GM23338 (cell line): ENCODE measurements around the gene OSBPL10. TPM values are rescaled to one million over a fixed set of nuclear protein-coding genes. Genes with fewer than 3 reads are reported as not detected.

Experiments
- ATAC-seq: fragments of 200-7000 bp; cut with Tn5 transposase; 3 replicates; pipeline ENCODE4 v1.9.1; 2020
- DNase-seq: peaks from one replicate; pipeline ENCODE4 v3.0.0-alpha.2; 2015; ENCODE audit warnings: low spot score
- H2AFZ ChIP-seq: fragments of 200-600 bp; sonication (generic); 2 replicates; pipeline ENCODE4 v1.8.0; 2016; ENCODE audit warnings: antibody characterized with exemption, mild to moderate bottlenecking, moderate library complexity
- H3F3A ChIP-seq: fragments of 200-600 bp; sonication (generic); replicated peaks from 2 replicates; pipeline ENCODE4 v1.8.0; 2017; ENCODE audit warnings: antibody characterized with exemption, mixed run types, low read depth
- H3K27ac ChIP-seq: fragments of 200-600 bp; sonication (generic); 2 replicates; pipeline ENCODE4 v1.6.1; 2016; ENCODE audit warnings: low read depth
- H3K27me3 ChIP-seq: fragments of 200-600 bp; sonication (generic); 2 replicates; pipeline ENCODE4 v1.8.0; 2016; ENCODE audit warnings: mild to moderate bottlenecking, mixed run types, moderate library complexity; ENCODE audit not compliant: insufficient read depth
- H3K36me3 ChIP-seq: fragments of 200-600 bp; sonication (generic); 2 replicates; pipeline ENCODE4 v1.8.0; 2016; ENCODE audit warnings: mild to moderate bottlenecking; ENCODE audit not compliant: insufficient read depth
- H3K4me1 ChIP-seq: fragments of 200-600 bp; sonication (generic); 2 replicates; pipeline ENCODE4 v1.8.0; 2016; ENCODE audit warnings: mild to moderate bottlenecking, moderate library complexity; ENCODE audit not compliant: insufficient read depth
- H3K4me2 ChIP-seq: fragments of 200-600 bp; sonication (generic); 2 replicates; pipeline ENCODE4 v1.7.1; 2017; ENCODE audit warnings: mixed run types
- H3K4me3 ChIP-seq: fragments of 200-600 bp; sonication (generic); 2 replicates; pipeline ENCODE4 v1.6.1; 2016; ENCODE audit warnings: mixed run types
- H3K79me2 ChIP-seq: fragments of 200-600 bp; sonication (generic); replicated peaks from 2 replicates; pipeline ENCODE4 v1.8.0; 2017; ENCODE audit warnings: mild to moderate bottlenecking; ENCODE audit not compliant: insufficient read depth
- H3K9me2 ChIP-seq: fragments of 200-600 bp; sonication (generic); 2 replicates; pipeline ENCODE4 v1.8.0; 2017; ENCODE audit not compliant: insufficient read depth
- H4K20me1 ChIP-seq: fragments of 200-600 bp; sonication (generic); replicated peaks from 2 replicates; pipeline ENCODE4 v1.8.0; 2017; ENCODE audit warnings: mild to moderate bottlenecking; ENCODE audit not compliant: insufficient read depth
- H3K27ac Mint-ChIP-seq: 2 replicates; pipeline ENCODE4 v1.8.0; 2020; ENCODE audit warnings: inconsistent platforms, mild to moderate bottlenecking, moderate library complexity, mixed read lengths
- H3K27me3 Mint-ChIP-seq: 3 replicates; pipeline ENCODE4 v1.8.0; 2022; ENCODE audit warnings: low read depth, mild to moderate bottlenecking, moderate library complexity, mixed read lengths, inconsistent platforms; ENCODE audit not compliant: insufficient read depth, poor library complexity
- H3K36me3 Mint-ChIP-seq: 3 replicates; pipeline ENCODE4 v1.8.0; 2021; ENCODE audit warnings: low read depth, mild to moderate bottlenecking, inconsistent platforms, moderate library complexity, mixed read lengths
- H3K4me1 Mint-ChIP-seq: 3 replicates; pipeline ENCODE4 v1.8.0; 2020; ENCODE audit warnings: mild to moderate bottlenecking, inconsistent platforms, mixed read lengths
- H3K4me3 Mint-ChIP-seq: 3 replicates; pipeline ENCODE4 v1.8.0; 2021; ENCODE audit warnings: moderate library complexity, mild to moderate bottlenecking, inconsistent platforms, mixed read lengths
- H3K9me3 Mint-ChIP-seq: 3 replicates; pipeline ENCODE4 v1.8.0; 2020; ENCODE audit warnings: moderate library complexity, mild to moderate bottlenecking, inconsistent platforms, mixed read lengths
- CREB1 ChIP-seq: fragments of 250-450 bp; sonication (Bioruptor Pico); IDR thresholded peaks from 2 replicates; pipeline ENCODE4 v1.5.0; 2020; ENCODE audit warnings: low read depth, mild to moderate bottlenecking, moderate library complexity
- CTCF ChIP-seq, 2 experiments: fragments of 200-600 bp in 1 of 2; sonication (generic) in 1 of 2; conservative IDR thresholded peaks; 2 replicates each; pipeline versions ENCODE4 v1.5.1 to v1.6.1; 2016 to 2017; ENCODE audit warnings: antibody characterized with exemption in 2 of 2, low read depth in 2 of 2, mild to moderate bottlenecking in 2 of 2, moderate library complexity in 1 of 2
- ETS1 ChIP-seq: IDR thresholded peaks from 2 replicates; pipeline ENCODE4 v1.6.1; 2016; ENCODE audit warnings: antibody characterized with exemption
- EZH2 ChIP-seq: fragments of 200-600 bp; sonication (generic); IDR thresholded peaks from one replicate; pipeline ENCODE4 v1.8.0; 2017; ENCODE audit warnings: antibody characterized with exemption, mild to moderate bottlenecking, low read depth; ENCODE audit not compliant: unreplicated experiment
- EZH2phosphoT487 ChIP-seq: fragments of 200-600 bp; sonication (generic); IDR thresholded peaks from one replicate; pipeline ENCODE4 v1.8.1; 2018; ENCODE audit warnings: antibody characterized with exemption; ENCODE audit not compliant: unreplicated experiment
- JUNB ChIP-seq: IDR thresholded peaks from one replicate; pipeline ENCODE4 v1.6.1; 2016; ENCODE audit warnings: antibody characterized with exemption; ENCODE audit not compliant: unreplicated experiment
- NANOG ChIP-seq: IDR thresholded peaks from 2 replicates; pipeline ENCODE4 v1.6.1; 2016; ENCODE audit warnings: antibody characterized with exemption, borderline replicate concordance
- POLR2AphosphoS5 ChIP-seq: IDR thresholded peaks from 2 replicates; pipeline ENCODE4 v1.6.1; 2016; ENCODE audit warnings: antibody characterized with exemption, low read depth
- REST ChIP-seq: IDR thresholded peaks from one replicate; pipeline ENCODE4 v1.6.1; 2018; ENCODE audit warnings: antibody characterized with exemption; ENCODE audit not compliant: unreplicated experiment
- STAT1 ChIP-seq: IDR thresholded peaks from one replicate; pipeline ENCODE4 v1.6.1; 2016; ENCODE audit warnings: antibody characterized with exemption; ENCODE audit not compliant: unreplicated experiment
- ZNF114 ChIP-seq: fragments of 250-450 bp; sonication (Bioruptor Pico); IDR thresholded peaks from 2 replicates; pipeline ENCODE4 v1.5.0; 2020; ENCODE audit warnings: mild to moderate bottlenecking, moderate library complexity
- ZNF331 ChIP-seq: fragments of 250-450 bp; sonication (Bioruptor Pico); IDR thresholded peaks from 2 replicates; pipeline ENCODE4 v1.5.0; 2020; ENCODE audit warnings: low read depth, mild to moderate bottlenecking, moderate library complexity
- ZNF462 ChIP-seq: fragments of 250-450 bp; sonication (Bioruptor Pico); IDR thresholded peaks from 2 replicates; pipeline ENCODE4 v1.5.0; 2020; ENCODE audit warnings: mild to moderate bottlenecking, moderate library complexity
- polyA plus RNA-seq: library from polyadenylated mRNA; unstranded; fragments of >200 nt; fragmentation: Nextera tagmentation; extraction: Ambion mirVana; gene quantifications from 2 replicates; pipeline ENCODE4 v1.2.1, GENCODE V29; 2016
- total RNA-seq: library from RNA; depleted of rRNA; stranded (reverse); fragments of >200 nt; shearing (Covaris generic); gene quantifications from 2 replicates; pipeline ENCODE4 v1.2.3, GENCODE V29; 2014

The OSBPL10 gene
- total and polyA plus RNA-seq, 2 experiments from 2014 or later, result 23.8 to 149 TPM

GRCh38 chr3:31836131-31837075 lies 144.7 kb downstream of the OSBPL10 start:
- Histone ChIP-seq H3K9me2 (no peaks in the 10 kb centered on the region), H3K36me3 (no peaks in the 10 kb centered on the region), H3K4me1 (peaks cover 38% of the 10 kb centered on the region), H4K20me1 (peaks cover 32% of the 10 kb centered on the region; the same call in 1 of the 2 replicates), H3F3A (no peaks in the 10 kb centered on the region), H2AFZ (no peak overlapping the region), H3K4me3 (no peak overlapping the region), H3K4me2 (peak overlapping the region; percentile 39; the same call in 1 of the 2 replicates), H3K27me3 (no peaks in the 10 kb centered on the region), H3K27ac (no peak overlapping the region), H3K79me2 (peaks cover 98% of the 10 kb centered on the region)
- no peak for DNase-seq
- Mint-ChIP-seq H3K27me3 (peaks cover 4% of the 10 kb centered on the region), H3K36me3 (peaks cover 9% of the 10 kb centered on the region; the same call in 2 of the 3 replicates), H3K4me1 (peaks cover 43% of the 10 kb centered on the region), H3K27ac (peak overlapping the region; percentile 5; the same call in 1 of the 2 replicates), H3K9me3 (peaks cover 2% of the 10 kb centered on the region; the same call in 2 of the 3 replicates), H3K4me3 (no peak overlapping the region)
- ATAC-seq, result peak; percentile 56
- TF ChIP-seq EZH2phosphoT487 (no peak), JUNB (no peak), ETS1 (no peak), CTCF (conservative IDR thresholded peaks at IDR 0.05; ENCODE audit: low read depth in 2 of 2) (no peak), ZNF114 (CRISPR knock-in tag) (no peak), STAT1 (no peak), POLR2AphosphoS5 (no peak), ZNF462 (CRISPR knock-in tag) (no peak), NANOG (no peak), REST (no peak), ZNF331 (CRISPR knock-in tag) (no peak), CREB1 (no peak), EZH2 (no peak)
